ENCODE data around the gene SEPTIN1.
A peak's percentile ranks its signal among the peaks of the same experiment; 100 is the strongest.
"Not testable (repeated sequence)": the region's sequence is repeated elsewhere in the genome, so short reads cannot be mapped to it uniquely, and the experiment has no call there.

Gene SEPTIN1

DNA sequence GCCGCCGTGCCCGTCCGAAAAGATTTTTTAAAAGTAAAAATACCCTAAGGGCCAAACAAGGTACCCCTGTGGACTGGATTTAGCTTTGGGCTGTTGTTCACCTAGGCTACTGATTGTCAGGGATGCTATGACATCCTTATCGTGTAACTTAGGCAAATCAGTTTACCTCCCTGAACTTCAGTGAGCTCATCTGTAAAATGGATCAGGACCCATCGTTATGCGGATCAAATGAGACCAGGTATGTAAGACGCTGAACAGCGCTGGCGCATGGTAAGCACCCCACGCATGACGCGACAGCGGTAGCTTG is 24.4 kb upstream of the SEPTIN1 start:
- no peak for DNase-seq (ENCODE audit: low read depth in 2 of 3, low spot score in 2 of 3)

DNA sequence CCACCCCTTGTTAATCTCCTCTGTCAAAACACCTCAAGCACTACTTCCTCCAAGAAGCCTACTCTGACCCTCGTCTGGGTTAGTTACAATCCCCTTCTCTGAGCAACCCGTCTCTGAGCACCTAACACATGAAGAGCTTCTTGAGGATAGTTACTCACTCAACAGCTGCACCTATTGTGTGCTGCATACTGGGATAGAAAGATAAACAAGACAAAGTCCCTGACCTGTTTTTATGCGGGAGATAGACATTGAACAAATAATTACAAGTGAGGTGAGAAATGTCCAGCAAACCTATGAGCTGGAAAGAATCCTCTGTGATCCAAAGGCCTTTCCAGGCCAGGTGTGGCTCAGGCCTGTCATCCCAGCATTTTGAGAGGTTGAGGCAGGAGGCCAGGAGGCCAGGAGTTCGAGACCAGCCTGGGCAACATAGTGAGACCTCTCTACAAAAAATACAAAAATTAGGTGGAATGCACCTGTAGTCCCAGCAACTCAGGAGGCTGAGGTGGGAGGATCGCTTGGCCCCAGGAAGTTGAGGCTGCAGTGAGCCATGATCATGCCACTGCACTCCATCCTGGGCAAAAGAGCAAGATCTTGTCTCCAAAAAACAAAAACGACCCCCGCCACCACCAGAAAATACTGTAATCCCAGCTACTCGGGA is 19.5 kb upstream of the SEPTIN1 start:
- no peak for DNase-seq (ENCODE audit: low read depth in 2 of 3, low spot score in 2 of 3)

DNA sequence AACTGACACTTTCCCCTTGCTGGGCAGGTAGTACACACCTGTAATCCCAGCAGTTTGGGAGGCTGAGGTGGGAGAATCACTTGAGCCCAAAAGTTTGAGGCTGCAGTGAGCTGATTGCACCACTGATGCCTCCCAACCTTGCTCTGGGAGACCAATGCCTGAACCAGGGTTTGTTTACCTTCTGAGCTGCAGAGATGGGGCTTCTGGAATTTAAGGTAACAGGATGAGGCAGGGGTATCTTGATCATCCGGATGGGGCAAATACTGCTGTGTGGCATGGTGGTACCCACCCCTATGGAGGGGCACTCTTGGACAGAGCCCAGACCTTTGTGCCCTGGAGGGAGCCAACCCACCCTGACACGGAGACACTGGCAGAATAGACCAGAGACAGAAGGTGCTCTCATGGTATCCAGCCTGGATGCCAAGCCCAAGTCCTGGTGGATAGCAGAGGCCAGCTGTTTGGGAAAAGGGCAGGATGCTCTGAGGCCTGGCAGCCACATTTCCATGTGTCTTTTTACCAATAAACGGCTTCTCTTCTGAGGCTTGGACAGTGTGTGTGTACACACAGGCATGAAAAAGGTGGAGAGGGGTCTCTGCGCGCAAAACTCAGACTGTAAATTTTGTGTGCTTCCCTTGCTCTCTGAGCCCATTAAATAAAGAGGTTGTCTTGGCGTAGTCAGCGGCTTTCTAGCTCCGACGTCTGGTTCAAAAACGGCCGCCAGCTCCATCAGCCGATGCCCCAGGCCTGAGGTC is 17.2 kb upstream of the SEPTIN1 start:
- no peak for DNase-seq (ENCODE audit: low read depth in 2 of 3, low spot score in 2 of 3)

DNA sequence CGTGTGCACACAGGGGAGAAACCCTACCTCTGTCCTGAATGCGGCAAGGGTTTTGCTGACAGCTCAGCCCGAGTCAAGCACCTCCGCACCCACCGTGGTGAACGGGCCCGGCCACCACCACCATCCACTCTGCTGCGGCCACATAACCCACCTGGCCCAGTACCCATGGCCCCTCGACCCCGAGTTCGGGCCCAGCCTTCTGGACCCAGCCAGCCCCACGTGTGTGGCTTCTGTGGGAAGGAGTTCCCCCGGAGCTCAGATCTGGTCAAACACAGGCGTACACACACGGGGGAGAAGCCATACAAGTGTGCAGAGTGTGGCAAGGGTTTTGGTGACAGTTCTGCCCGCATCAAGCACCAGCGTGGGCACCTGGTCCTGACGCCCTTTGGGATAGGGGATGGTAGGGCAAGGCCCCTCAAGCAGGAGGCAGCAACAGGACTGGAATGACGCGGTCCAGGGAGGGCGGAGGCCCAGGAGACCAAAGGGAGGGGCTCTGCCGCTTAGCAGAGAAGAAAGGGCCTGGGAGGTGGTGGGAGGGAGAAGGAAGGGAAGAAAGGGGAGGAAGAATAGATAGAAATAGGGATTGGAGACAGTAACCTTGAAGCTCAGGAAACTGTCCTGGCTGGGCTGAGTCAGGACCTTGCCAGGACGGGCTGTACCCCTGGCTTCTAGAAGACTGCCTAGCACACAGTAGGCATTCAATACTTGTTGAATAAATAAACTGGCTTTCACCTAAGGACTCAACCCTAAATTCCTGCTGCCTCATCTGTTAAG is 16.5 kb upstream of the SEPTIN1 start:
- no peak for DNase-seq (ENCODE audit: low read depth in 2 of 3, low spot score in 2 of 3)

DNA sequence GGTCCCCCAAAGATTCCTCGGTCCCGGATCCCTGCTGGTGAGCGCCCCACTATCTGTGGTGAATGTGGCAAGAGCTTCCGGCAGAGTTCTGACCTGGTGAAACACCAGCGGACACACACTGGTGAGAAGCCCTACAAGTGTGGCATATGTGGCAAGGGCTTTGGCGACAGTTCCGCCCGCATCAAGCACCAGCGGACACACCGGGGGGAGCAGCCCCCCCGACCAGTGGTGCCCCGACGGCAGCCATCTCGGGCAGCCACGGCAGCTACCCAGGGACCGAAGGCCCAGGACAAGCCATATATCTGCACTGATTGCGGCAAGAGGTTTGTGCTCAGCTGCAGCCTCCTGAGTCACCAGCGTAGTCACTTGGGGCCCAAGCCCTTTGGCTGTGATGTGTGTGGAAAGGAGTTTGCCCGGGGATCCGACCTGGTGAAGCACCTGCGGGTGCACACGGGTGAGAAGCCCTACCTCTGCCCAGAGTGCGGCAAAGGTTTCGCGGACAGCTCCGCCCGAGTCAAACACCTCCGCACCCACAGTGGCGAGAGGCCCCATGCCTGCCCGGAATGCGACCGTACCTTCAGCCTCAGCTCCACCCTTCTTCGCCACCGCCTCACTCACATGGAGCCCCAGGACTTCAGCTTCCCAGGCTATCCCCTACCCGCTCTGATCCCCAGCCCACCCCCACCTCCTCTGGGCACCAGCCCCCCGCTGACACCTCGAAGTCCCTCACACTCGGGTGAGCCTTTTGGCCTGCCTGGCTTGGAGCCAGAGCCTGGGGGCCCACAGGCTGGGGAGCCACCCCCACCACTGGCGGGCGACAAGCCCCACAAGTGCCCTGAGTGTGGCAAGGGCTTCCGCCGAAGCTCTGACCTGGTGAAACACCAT is 15.7 kb upstream of the SEPTIN1 start:
- DNase-seq (ENCODE audit: low read depth in 2 of 3, low spot score in 2 of 3) = no peak

DNA sequence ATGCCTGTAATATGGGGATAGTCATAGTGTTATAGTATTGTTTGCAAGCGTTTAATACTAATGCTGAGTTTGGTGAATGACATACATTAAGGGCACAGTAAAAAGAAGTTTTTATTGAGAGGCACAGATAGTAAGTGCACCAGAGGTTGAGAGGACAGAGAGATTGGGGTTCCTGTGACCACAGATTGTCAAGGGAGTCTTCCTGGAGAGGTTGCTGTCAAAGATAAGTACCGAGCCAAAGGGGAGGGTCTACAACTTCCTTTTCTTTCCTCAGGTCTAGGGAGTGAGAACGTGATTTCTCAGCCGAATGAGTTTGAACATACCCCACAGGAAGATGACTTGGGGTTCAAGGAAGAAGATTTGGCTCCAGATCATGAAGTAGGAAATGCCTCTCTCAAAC is 14.7 kb upstream of the SEPTIN1 start:
- DNase-seq (ENCODE audit: low read depth in 2 of 3, low spot score in 2 of 3) = no peak

DNA sequence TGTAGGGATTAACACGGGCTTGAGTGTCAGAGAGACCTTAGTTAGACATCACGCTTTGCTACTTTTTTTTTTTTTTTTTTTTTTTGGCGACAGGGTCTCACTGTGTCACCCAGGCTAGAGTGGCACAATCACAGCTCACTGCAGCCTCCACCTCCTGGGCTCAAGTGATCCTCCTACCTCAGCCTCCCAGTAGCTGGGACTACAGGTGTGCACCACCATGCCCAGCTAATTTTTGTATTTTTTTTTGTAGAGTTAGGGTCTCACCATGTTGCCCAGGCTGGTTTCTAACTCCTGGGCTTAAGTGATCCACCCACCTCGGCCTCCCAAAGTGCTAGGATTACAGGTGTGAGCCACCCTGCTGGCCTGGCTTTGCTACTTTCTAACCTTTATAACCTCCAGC is 14.3 kb upstream of the SEPTIN1 start:
- not testable (repeated sequence) for DNase-seq (ENCODE audit: low read depth in 2 of 3, low spot score in 2 of 3)

DNA sequence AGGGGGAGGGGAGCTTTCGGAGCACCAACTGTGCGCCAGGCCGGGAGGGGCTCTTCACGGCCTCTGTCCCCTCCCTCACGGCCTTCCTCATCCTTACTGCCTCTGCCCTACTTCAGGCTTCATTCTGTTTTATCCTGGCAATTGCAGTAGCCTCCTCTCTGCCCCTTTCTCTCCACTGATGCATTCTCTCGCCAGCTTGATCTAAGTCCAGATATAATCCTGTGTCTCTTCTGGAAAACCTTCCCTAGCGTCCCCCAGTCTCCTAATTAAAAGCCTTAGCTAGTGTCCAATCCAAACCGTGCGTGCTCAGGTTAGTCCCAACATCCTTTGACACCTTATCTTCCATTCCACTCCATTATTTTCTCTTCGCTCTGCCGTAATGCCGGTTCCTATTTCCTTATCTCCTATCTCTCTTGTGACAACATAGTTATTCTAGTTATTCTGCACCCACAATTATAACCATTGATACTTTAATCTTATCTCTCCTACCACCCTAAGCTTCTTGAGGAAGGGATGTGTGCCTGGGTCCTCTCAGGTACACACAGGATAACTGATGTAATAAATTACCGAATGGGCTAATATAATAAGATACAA is 13.7 kb upstream of the SEPTIN1 start:
- no peak for DNase-seq (ENCODE audit: low read depth in 2 of 3, low spot score in 2 of 3)

DNA sequence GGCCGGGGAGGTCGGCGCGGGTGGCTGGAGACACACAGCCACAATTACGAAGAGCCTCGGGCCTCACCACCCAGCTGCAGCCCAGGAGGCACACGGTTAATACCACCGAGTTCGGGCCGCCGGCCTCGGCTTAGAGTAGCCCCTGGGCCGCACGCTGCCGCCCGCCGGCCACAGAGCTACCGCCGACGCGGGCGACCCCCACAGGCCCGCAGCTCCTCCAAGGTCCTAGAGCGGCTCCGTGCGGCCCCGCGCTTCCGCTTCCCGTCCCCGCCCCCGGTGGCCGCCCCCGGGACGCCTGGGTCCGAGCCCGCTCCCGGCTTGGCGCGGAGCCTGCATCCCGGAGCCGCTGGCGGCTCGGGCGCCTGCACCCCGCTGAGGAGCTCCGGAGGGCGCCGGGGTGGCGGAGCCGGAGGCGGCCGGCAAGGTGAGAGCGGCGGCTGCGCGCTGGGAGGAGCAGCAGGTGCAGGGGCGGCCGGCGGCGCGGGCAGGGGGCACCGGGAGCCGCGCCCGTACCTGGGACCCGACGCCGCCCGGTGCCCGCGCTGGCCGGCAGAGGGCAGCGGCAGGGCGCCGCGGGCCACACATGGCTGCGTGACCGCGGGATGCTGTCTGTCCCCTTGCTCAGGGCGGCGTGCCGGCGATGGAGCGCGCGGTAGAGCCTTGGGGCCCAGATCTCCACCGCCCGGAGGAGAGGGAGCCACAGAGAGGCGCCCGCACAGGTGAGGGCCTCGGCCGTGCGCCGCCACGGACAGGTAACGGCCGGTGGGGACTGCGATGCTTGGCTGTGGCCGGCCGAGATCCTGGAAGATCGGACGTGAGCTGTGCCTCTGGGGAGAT is 13.0 kb upstream of the SEPTIN1 start, which contains the start of gene ZNF48:
TSS of gene ZNF48 (plus strand) at position 266 of the 837 bp plus-strand sequence. CDS start at position 641, 375 bp downstream.
- DNase-seq (ENCODE audit: low read depth in 2 of 3, low spot score in 2 of 3) = peak in 1 of 3 experiments; percentile 45

DNA sequence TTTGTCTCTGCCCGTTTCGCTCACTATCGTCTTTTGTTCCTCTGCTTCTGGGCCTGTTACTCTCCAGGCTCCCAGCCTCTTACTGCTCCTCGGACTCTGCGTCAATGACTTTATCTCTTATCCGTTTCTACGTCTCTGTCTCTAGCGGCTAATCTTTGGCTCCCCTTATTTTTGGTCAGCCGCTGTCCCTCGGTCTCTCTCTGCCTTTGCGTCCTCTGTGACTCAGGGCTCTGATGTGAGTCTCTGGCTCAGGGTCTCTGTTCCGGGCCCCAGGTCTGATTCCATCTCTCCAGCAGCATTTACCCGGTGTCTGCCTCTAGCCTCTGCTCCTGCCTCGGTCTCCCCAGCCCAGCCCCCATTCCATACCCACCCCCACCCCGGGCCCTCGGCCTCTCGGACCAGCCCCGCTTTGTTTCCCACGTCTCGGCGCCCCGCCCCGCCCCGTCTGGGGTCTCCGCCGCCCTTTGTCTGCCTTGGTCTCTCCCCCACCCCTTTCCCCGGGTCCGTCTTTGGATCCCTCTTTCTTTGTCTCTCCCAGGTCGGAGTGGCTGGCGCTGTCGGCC is 12.3 kb upstream of the SEPTIN1 start:
- no peak for DNase-seq (ENCODE audit: low read depth in 2 of 3, low spot score in 2 of 3)

DNA sequence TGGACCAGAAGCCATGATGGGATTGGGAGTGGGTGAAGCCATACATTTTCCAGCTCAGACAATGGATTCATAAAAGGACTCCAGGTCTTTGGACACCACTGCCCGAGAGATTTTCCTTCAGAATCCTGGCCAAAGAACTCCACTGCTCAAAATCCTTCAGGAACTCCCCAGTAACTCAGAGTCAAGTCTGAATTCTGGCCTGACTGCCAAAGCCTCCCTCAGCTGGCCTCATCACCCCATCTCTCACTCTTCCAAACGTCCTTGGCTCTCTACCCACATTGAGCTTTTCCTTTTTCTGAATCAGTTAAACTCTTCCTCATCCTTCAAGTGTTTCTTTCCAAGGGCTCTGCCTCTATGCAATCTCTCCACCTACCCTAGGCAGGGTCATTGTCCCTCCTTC is 1.2 kb upstream of the SEPTIN1 start:
- DNase-seq (ENCODE audit: low read depth in 2 of 3, low spot score in 2 of 3) = no peak

DNA sequence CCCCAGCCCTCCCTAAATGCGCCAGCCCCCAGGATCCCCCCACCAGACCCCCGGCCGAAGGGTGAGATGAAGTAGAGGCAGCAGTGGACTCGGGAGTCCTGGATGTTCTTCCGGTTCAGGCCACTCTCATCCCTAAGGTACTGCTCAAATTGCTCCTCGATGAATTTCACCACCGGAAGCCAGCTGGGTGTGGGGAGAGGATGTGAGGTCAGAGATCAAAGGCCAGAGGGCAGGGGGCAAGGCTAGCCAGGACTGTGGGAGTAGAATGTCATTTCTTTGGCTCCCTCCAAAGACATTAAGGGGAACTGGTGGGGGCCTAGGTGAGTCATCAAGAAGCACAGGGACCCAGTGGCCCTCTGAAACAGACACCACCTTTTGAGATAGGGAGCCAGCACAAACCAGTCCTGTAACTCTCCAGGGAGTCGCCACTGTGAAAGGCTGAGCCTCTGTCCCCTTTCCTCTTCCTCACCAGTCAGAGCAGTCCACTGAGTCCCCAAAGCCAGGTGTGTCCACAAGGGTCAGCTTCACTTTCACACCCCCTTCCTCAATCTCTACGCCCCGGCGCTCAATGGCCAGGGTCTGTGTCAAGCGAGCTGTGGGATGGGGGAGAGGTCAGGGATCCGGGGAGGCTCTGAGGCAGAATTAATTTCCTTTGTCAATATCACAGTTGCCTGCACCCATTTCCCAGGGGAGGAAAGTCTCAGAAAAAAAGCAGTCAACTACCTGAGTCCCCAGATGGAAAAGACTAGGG is 895 bp downstream of the SEPTIN1 start:
- no peak for DNase-seq (ENCODE audit: low read depth in 2 of 3, low spot score in 2 of 3)

DNA sequence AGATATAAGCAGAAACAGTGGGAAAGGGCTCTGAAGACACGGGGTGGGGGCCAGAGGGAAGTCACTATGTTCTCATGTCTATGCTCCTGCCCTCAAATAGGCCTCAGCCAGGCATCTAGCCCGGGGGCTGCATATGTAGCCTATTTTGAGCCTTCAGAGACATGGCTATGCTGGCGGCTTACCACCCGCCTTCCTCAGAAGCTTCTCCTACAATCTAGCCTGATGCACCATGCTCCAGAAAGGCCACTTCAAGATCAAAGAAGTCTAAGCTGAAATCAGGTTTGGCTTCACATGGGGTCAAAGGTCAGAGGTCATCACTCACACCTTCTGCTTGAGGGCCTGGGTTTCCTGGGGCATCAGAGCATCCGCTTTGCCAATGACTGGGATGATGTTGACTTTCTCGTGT is 1.6 kb downstream of the SEPTIN1 start:
- DNase-seq (ENCODE audit: low read depth in 2 of 3, low spot score in 2 of 3) = no peak

DNA sequence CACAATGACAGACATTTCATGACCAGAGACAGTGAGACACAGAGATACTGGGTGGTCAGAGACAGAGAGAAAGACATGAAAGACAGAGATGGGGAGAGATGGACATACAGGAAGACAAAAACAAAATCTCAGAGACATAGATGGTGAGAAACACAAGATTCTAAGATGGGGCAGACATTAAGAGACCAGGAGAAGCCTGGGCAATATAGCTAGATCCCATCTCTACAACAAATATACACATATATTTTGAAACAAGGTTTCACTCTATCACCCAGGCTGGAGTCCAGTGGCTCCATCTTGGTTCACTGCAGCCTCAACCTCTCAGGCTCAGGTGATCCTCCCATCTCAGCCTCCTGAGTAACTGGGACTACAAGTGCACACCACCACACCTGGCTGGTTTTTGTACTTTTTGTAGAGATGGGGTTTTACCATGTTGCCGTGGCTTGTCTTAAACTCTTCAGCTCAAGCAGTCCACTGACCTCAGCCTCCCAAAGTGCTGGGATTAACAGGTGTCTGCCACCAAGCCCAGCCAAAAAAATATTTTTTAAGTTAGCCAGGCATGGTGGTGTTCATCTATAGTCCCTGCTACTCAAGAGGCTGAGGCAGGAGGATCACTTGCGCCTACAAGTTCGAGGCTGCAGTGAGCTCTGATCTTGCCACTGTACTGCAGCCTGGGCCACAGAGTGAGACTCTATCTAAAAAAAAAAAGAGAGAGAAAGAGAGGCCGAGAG is 2.1 kb downstream of the SEPTIN1 start:
- DNase-seq (ENCODE audit: low read depth in 2 of 3, low spot score in 2 of 3) = no peak

DNA sequence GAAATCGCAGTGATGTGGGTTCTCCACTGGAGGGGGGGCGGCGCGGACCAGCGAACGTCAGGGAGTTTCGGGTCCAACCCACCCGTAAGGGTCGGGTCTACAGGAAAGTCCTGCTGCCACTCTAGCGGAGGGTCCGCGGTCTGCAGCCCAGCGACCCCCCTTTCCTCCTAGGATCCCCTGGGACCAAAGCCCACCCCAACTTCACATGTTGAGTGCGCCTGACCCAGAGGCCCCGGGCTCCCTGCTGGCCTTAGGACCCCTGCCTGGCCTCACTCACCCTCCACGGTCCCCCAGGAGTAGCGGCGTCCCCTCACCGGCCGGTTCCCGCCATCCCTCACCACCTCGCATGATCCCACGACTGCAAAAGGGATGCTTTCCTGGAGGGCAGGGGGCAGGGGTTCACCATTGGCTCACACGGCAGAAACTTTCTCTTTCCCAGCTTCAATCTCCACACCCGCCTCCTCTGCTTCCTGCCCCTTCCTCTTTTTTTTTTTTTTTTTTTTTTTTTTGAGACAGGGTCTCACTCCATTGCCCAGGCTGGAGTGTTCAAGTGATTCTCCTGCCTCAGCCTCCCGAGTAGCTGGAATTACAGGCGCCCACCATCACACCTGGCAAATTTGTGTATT is 3.1 kb downstream of the SEPTIN1 start:
- DNase-seq (ENCODE audit: low read depth in 2 of 3, low spot score in 2 of 3) = no peak

DNA sequence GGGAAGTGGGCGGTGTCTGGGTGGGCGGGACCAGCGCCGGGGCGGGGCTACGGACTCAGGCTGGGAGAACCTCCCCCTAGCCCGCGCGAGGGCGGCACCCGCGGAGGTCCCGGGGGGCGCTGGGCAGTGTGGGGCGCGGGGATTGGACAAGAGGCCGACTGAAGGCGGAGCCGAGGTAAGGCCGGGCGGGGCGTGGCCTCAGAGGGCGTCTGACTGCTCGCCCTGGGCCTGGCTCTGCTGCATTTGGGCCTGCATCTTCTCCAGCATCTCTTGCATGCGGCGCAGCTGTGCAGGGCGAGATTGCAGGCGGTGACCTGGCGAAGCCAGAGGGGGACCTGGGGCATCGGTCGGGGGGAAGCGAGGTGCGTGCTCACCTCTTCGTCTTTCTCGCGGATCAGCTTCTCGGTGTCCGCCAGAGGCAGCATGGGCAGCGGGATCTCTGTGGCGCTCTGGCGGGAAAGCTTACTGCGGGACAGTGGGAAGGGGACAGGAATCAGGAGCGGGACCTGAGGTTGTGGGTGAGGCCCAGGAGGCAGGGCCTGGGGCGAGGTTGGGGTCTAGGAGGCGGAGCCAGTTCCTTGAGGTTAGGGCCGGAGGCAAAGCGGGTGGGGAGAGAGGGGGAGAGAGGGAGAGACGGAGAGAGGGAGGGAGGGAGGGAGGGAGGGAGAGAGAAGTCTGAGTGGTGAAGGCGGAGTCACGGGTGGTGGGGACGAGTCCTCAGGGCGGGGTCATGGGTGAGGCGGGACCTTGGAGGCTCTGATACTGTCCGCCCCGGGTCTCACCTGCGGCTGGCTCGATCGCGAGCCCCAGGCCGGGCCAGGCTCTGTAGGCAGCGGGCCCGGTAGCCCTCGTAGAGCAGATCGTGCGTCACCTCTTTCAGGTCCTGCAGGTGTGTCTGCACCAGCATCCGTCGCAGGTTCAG is 3.9 kb downstream of the SEPTIN1 start:
- peak; percentile 98 to 100 (median 99) for DNase-seq (ENCODE audit: low read depth in 2 of 3, low spot score in 2 of 3)

DNA sequence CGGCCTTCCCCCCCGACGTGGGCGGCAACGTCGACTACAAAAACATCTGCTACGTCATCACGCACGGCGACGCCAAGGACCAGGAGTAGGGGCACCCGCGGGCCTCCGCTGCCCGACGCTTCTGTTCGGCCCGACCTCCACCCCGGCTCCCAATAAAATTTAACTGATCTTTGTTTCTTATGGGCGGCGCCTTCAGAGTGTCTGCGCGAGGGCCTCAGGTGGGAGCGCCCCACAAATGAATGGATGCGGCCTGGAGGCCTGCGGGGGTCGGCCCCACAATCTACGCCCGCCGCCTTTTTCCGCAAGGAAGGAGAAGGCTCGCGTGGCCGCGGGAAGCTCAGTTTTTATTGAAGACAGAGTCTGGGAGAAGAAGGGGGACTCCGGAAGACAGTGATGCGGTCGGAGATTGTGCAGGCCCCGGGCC is 4.5 kb downstream of the SEPTIN1 start:
- peak; percentile 61 to 72 (median 62) for DNase-seq (ENCODE audit: low read depth in 2 of 3, low spot score in 2 of 3)

Measured in activated CD8-positive, alpha-beta memory T cell treated with anti-CD3 and anti-CD28 coated beads for 48 hours (primary cell).